Measurements from ENCODE around the gene GIGYF2. TPM values are rescaled to one million over a fixed set of nuclear protein-coding genes. Genes with fewer than 3 reads are reported as not detected.

GIGYF2 gene, protein sequence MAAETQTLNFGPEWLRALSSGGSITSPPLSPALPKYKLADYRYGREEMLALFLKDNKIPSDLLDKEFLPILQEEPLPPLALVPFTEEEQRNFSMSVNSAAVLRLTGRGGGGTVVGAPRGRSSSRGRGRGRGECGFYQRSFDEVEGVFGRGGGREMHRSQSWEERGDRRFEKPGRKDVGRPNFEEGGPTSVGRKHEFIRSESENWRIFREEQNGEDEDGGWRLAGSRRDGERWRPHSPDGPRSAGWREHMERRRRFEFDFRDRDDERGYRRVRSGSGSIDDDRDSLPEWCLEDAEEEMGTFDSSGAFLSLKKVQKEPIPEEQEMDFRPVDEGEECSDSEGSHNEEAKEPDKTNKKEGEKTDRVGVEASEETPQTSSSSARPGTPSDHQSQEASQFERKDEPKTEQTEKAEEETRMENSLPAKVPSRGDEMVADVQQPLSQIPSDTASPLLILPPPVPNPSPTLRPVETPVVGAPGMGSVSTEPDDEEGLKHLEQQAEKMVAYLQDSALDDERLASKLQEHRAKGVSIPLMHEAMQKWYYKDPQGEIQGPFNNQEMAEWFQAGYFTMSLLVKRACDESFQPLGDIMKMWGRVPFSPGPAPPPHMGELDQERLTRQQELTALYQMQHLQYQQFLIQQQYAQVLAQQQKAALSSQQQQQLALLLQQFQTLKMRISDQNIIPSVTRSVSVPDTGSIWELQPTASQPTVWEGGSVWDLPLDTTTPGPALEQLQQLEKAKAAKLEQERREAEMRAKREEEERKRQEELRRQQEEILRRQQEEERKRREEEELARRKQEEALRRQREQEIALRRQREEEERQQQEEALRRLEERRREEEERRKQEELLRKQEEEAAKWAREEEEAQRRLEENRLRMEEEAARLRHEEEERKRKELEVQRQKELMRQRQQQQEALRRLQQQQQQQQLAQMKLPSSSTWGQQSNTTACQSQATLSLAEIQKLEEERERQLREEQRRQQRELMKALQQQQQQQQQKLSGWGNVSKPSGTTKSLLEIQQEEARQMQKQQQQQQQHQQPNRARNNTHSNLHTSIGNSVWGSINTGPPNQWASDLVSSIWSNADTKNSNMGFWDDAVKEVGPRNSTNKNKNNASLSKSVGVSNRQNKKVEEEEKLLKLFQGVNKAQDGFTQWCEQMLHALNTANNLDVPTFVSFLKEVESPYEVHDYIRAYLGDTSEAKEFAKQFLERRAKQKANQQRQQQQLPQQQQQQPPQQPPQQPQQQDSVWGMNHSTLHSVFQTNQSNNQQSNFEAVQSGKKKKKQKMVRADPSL (N-terminal part only)
- total RNA-seq (10 to 100 TPM; 83.3 to 86.5 TPM), polyA plus RNA-seq (10 to 100 TPM; 18.1 to 31.1 (median 24.3) TPM), total RNA-seq (115 to 170 (median 146) reads per million in 6 experiments)

GRCh38 chr2:232697059-232697806, at the start of gene GIGYF2:
GIGYF2 (plus strand) TSS chr2:232697331; CDS start chr2:232735198, 37,867 bp downstream.
- Mint-ChIP-seq H3K36me3 (peaks cover 0 to 8% (median 3%) of the 10 kb centered on the region in 3 donors), H3K9me3 (peaks cover 0 to 14% (median 4%) of the 10 kb centered on the region in 9 donors), H3K4me1 (peaks cover 22 to 43% (median 35%) of the 10 kb centered on the region in 4 donors), H3K27me3 (no peaks in the 10 kb centered on the region), H3K4me3 (peak within 1 kb of the TSS; percentile 88 to 96 (median 92)), H3K27ac (peak within 1 kb of the TSS; percentile 87 to 96 (median 93))
- POLR2A ChIA-PET: interaction anchor here (0.5 to 1.1 kb wide), 4 partner anchors 9 to 20 kb away, joined by 3 to 4 read pairs (median 3); no protein-coding TSS in a partner anchor
- DNase-seq (peak; percentile 78 to 93 (median 86)), ATAC-seq (peak; percentile 88 to 91)

DNA sequence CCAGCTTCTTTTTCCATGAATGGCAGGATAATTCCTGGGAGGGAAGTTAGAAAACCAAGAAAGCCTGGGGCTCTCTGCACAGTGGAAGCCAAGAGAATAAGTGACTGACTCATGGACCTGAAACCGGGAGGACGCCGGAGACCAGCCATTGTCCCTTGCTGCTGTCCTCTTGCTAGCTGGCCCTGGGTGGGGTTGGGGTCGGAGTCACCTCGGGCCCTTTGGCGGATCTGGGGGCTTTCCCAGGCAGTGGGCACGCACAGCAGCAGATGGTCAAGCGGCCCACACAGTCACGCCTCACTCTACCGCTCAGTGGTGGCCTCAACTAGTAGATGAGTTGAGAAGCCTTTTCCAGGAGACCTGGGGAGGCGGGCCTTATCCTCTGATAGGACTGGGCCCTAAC, 48.1 kb upstream of the GIGYF2 start:
- peaks cover 0 to 10% (median 2%) of the 10 kb centered on the region in 5 donors for H3K27me3 Mint-ChIP-seq
- no peak overlapping the region for H3K27ac Mint-ChIP-seq
- no peak for ATAC-seq
- POLR2A ChIA-PET: no interaction called here
- no peak for DNase-seq
- no peaks in the 10 kb centered on the region for H3K9me3 Mint-ChIP-seq
- no peaks in the 10 kb centered on the region for H3K4me1 Mint-ChIP-seq
- H3K4me3 Mint-ChIP-seq: no peak overlapping the region
- H3K36me3 Mint-ChIP-seq: no peaks in the 10 kb centered on the region

DNA sequence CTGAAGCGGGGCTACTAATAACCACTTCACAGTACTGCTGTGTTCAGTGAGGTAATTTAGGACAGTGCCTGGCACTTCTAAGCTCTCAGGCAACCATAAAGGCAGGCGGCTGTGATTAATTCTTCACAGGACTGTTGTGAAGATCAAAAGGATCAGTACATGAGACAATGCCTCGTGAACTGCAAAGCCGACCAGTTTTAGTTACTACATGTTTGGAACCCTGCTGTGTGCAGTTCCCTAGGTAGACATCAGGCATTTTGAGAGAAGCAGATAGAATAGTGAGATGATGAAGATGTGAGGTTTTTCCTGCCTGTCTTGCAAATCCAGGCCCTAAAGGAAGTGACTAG, 44.7 kb upstream of the GIGYF2 start:
- H3K9me3 Mint-ChIP-seq: no peaks in the 10 kb centered on the region
- no peak overlapping the region for H3K27ac Mint-ChIP-seq
- peaks cover 0 to 9% (median 1%) of the 10 kb centered on the region in 5 donors for H3K27me3 Mint-ChIP-seq
- no peak for ATAC-seq
- H3K4me3 Mint-ChIP-seq: no peak overlapping the region
- no peaks in the 10 kb centered on the region for H3K4me1 Mint-ChIP-seq
- no peaks in the 10 kb centered on the region for H3K36me3 Mint-ChIP-seq
- POLR2A ChIA-PET: no interaction called here
- DNase-seq: no peak

- ATAC-seq: no peak
- no peak for DNase-seq
- Mint-ChIP-seq H3K36me3 (no peaks in the 10 kb centered on the region), H3K27ac (no peak overlapping the region), H3K9me3 (no peaks in the 10 kb centered on the region), H3K4me1 (peaks cover 0 to 4% (median 0%) of the 10 kb centered on the region in 4 donors), H3K4me3 (no peak overlapping the region), H3K27me3 (peaks cover 0 to 2% (median 0%) of the 10 kb centered on the region in 5 donors)
- POLR2A ChIA-PET: interaction anchor here (0.7 kb wide), 1 partner anchor 45 kb away, joined by 5 read pairs; no protein-coding TSS in a partner anchor
Observed at GRCh38 chr2:232653441-232653840, 43.7 kb upstream of the GIGYF2 start.

- peaks cover 0 to 4% (median 0%) of the 10 kb centered on the region in 4 donors for H3K4me1 Mint-ChIP-seq
- peak overlapping the region in 2 of 10 donors; percentile 27 to 70 for H3K27ac Mint-ChIP-seq
- no peaks in the 10 kb centered on the region for H3K36me3 Mint-ChIP-seq
- no peak for ATAC-seq
- H3K4me3 Mint-ChIP-seq: no peak overlapping the region
- H3K9me3 Mint-ChIP-seq: no peaks in the 10 kb centered on the region
- POLR2A ChIA-PET: no interaction called here
- H3K27me3 Mint-ChIP-seq: peaks cover 0 to 4% (median 0%) of the 10 kb centered on the region in 5 donors
- no peak for DNase-seq
Observed at GRCh38 chr2:232655392-232655791, 41.7 kb upstream of the GIGYF2 start.

- POLR2A ChIA-PET: no interaction called here
- no peak for DNase-seq
- Mint-ChIP-seq H3K36me3 (no peaks in the 10 kb centered on the region), H3K27ac (no peak overlapping the region), H3K4me1 (peaks cover 0 to 4% (median 0%) of the 10 kb centered on the region in 4 donors), H3K9me3 (peaks cover 0 to 2% (median 0%) of the 10 kb centered on the region in 9 donors), H3K4me3 (no peak overlapping the region), H3K27me3 (peaks cover 0 to 4% (median 4%) of the 10 kb centered on the region in 5 donors)
- ATAC-seq: no peak
Observed at GRCh38 chr2:232658217-232658785, 38.8 kb upstream of the GIGYF2 start.

DNA sequence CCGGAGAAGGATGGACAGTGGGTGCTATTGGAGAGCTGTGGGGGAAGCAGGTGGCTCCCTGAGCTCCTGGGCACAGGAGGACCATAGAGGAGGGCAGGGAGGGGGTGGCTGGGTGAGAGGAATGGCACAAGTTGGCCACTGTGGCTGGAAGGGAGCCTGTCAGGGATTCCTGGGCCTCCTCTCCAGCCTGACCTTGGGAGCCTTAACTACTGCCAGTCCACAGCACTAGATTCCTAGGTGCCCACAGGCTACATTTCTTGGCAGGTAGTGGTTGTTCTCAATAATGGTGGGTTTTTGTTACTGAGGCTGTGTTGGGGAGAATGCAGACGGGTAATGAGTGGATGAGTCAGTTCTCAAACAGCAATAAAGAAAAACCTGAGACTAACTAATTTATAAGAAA, 37.8 kb upstream of the GIGYF2 start:
- no peak for ATAC-seq
- no peak for DNase-seq
- no peak overlapping the region for H3K27ac Mint-ChIP-seq
- H3K4me3 Mint-ChIP-seq: no peak overlapping the region
- POLR2A ChIA-PET: no interaction called here
- H3K36me3 Mint-ChIP-seq: no peaks in the 10 kb centered on the region
- peaks cover 0 to 4% (median 0%) of the 10 kb centered on the region in 4 donors for H3K4me1 Mint-ChIP-seq
- peaks cover 0 to 4% (median 4%) of the 10 kb centered on the region in 5 donors for H3K27me3 Mint-ChIP-seq
- H3K9me3 Mint-ChIP-seq: peaks cover 0 to 2% (median 0%) of the 10 kb centered on the region in 9 donors

- ATAC-seq (no peak), DNase-seq (no peak)
- H3K4me1 Mint-ChIP-seq: peaks cover 0 to 4% (median 0%) of the 10 kb centered on the region in 4 donors
- no peak overlapping the region for H3K4me3 Mint-ChIP-seq
- H3K9me3 Mint-ChIP-seq: peaks cover 0 to 2% (median 0%) of the 10 kb centered on the region in 9 donors
- H3K27me3 Mint-ChIP-seq: peaks cover 0 to 4% (median 4%) of the 10 kb centered on the region in 5 donors
- POLR2A ChIA-PET: no interaction called here
- no peaks in the 10 kb centered on the region for H3K36me3 Mint-ChIP-seq
- no peak overlapping the region for H3K27ac Mint-ChIP-seq
Observed at GRCh38 chr2:232662486-232663260, 34.5 kb upstream of the GIGYF2 start.

- peaks cover 0 to under 1% (median 0%) of the 10 kb centered on the region in 9 donors for H3K9me3 Mint-ChIP-seq
- no peak overlapping the region for H3K4me3 Mint-ChIP-seq
- H3K27me3 Mint-ChIP-seq: peaks cover 1 to 9% (median 6%) of the 10 kb centered on the region in 5 donors
- DNase-seq (no peak), ATAC-seq (no peak)
- no peaks in the 10 kb centered on the region for H3K36me3 Mint-ChIP-seq
- peaks cover 0 to 1% (median 0%) of the 10 kb centered on the region in 4 donors for H3K4me1 Mint-ChIP-seq
- no peak overlapping the region for H3K27ac Mint-ChIP-seq
- POLR2A ChIA-PET: no interaction called here
Observed at GRCh38 chr2:232666051-232666805, 30.9 kb upstream of the GIGYF2 start.

GRCh38 chr2:232667989-232668583, 29.0 kb upstream of the GIGYF2 start:
- H3K27me3 Mint-ChIP-seq: peaks cover 1 to 9% (median 4%) of the 10 kb centered on the region in 5 donors
- H3K4me1 Mint-ChIP-seq: peaks cover 0 to 1% (median 0%) of the 10 kb centered on the region in 4 donors
- H3K4me3 Mint-ChIP-seq: no peak overlapping the region
- POLR2A ChIA-PET: no interaction called here
- no peaks in the 10 kb centered on the region for H3K36me3 Mint-ChIP-seq
- DNase-seq (no peak), ATAC-seq (no peak)
- no peak overlapping the region for H3K27ac Mint-ChIP-seq
- H3K9me3 Mint-ChIP-seq: no peaks in the 10 kb centered on the region
